Osteoblast (primary cell): ENCODE measurements around the gene ETFBKMT. TPM values are rescaled to one million over a fixed set of nuclear protein-coding genes. Genes with fewer than 3 reads are reported as not detected.

Source experiments
- DNase-seq: peaks from one replicate; pipeline ENCODE4 v3.0.0; 2011; ENCODE audit warnings: low spot score, mixed read lengths; ENCODE audit not compliant: insufficient read length; ENCODE audit errors: missing footprints
- H2AFZ ChIP-seq: 2 replicates; pipeline ENCODE4 v1.6.0; 2011; ENCODE audit warnings: mild to moderate bottlenecking, low read length
- H3K27ac ChIP-seq: 2 replicates; pipeline ENCODE4 v1.5.1; 2011; ENCODE audit warnings: mild to moderate bottlenecking, low read depth, low read length, moderate library complexity
- H3K27me3 ChIP-seq: 2 replicates; pipeline ENCODE4 v1.6.0; 2012; ENCODE audit warnings: mild to moderate bottlenecking, control low read depth, inconsistent platforms, low read length, moderate library complexity; ENCODE audit not compliant: insufficient read depth
- H3K36me3 ChIP-seq: 2 replicates; pipeline ENCODE4 v1.5.1; 2011; ENCODE audit warnings: mild to moderate bottlenecking, low read length, control low read depth, moderate library complexity; ENCODE audit not compliant: insufficient read depth
- H3K4me1 ChIP-seq: 2 replicates; pipeline ENCODE4 v1.5.1; 2011; ENCODE audit warnings: mild to moderate bottlenecking, low read length, control low read depth, moderate library complexity; ENCODE audit not compliant: insufficient read depth
- H3K4me2 ChIP-seq: 2 replicates; pipeline ENCODE4 v1.6.0; 2011; ENCODE audit warnings: mild to moderate bottlenecking, low read length; ENCODE audit not compliant: insufficient read depth
- H3K4me3 ChIP-seq: fragments of 200-600 bp; sonication (generic); 3 replicates; pipeline ENCODE4 v1.5.1; 2012; ENCODE audit warnings: mild to moderate bottlenecking, low read length, inconsistent platforms; ENCODE audit not compliant: insufficient read depth
- H3K79me2 ChIP-seq: 2 replicates; pipeline ENCODE4 v1.6.0; 2012; ENCODE audit warnings: mild to moderate bottlenecking, low read length, control low read depth, inconsistent platforms; ENCODE audit not compliant: insufficient read depth
- H3K9me3 ChIP-seq: 2 replicates; pipeline ENCODE4 v1.5.1; 2011; ENCODE audit warnings: low read depth, low read length, control low read depth
- H4K20me1 ChIP-seq: 2 replicates; pipeline ENCODE4 v1.6.0; 2012; ENCODE audit warnings: mild to moderate bottlenecking, low read length, control low read depth; ENCODE audit not compliant: insufficient read depth
- CTCF ChIP-seq: IDR thresholded peaks from 2 replicates; pipeline ENCODE4 v1.5.1; 2011; ENCODE audit warnings: mild to moderate bottlenecking, low read depth, low read length, moderate library complexity; ENCODE audit errors: extremely low read depth
- total RNA-seq: library from RNA; depleted of rRNA; stranded (reverse); fragments of >200 nt; gene quantifications from 2 replicates; pipeline ENCODE4 v1.2.3, GENCODE V29; 2012

ETFBKMT gene
- total RNA-seq: 3.8 and 4.7 TPM in 2 replicates

GRCh38 chr12:31659087-31659942, at the start of gene ETFBKMT:
Gene ETFBKMT, plus strand, starts transcription at chr12:31659688. Its CDS starts 2,266 bp downstream, at chr12:31661954.
- Histone ChIP-seq H3K79me2 (no peaks in the 10 kb centered on the region), H3K27me3 (no peaks in the 10 kb centered on the region), H3K4me1 (peaks cover 8% of the 10 kb centered on the region), H4K20me1 (no peaks in the 10 kb centered on the region), H3K4me3 (peak within 1 kb of the TSS; percentile 86), H3K4me2 (peak within 1 kb of the TSS; percentile 87), H2AFZ (peak within 1 kb of the TSS; percentile 96), H3K9me3 (no peaks in the 10 kb centered on the region), H3K36me3 (no peaks in the 10 kb centered on the region), H3K27ac (peak within 1 kb of the TSS; percentile 88)
- peak; percentile 25 for TF ChIP-seq CTCF
- peak; percentile 96 for DNase-seq

- no peak for DNase-seq
- no peak overlapping the region for H3K4me3 ChIP-seq
- H3K9me3 ChIP-seq: peaks cover 2% of the 10 kb centered on the region
- no peak for TF ChIP-seq CTCF
- H2AFZ ChIP-seq: no peak overlapping the region
- no peak overlapping the region for H3K27ac ChIP-seq
- H3K4me2 ChIP-seq: no peak overlapping the region
- no peaks in the 10 kb centered on the region for H4K20me1 ChIP-seq
- no peaks in the 10 kb centered on the region for H3K36me3 ChIP-seq
- no peaks in the 10 kb centered on the region for H3K4me1 ChIP-seq
- no peaks in the 10 kb centered on the region for H3K27me3 ChIP-seq
- no peaks in the 10 kb centered on the region for H3K79me2 ChIP-seq
These were observed 46.7 kb upstream of the ETFBKMT start for GRCh38 chr12:31612819-31613218.

- no peak for TF ChIP-seq CTCF
- H2AFZ ChIP-seq: no peak overlapping the region
- H3K9me3 ChIP-seq: no peaks in the 10 kb centered on the region
- peak overlapping the region; percentile 34 for H3K4me2 ChIP-seq
- H3K4me3 ChIP-seq: no peak overlapping the region
- H3K36me3 ChIP-seq: no peaks in the 10 kb centered on the region
- peak; percentile 45 for DNase-seq
- no peaks in the 10 kb centered on the region for H3K79me2 ChIP-seq
- H3K4me1 ChIP-seq: peaks cover 5% of the 10 kb centered on the region
- H3K27ac ChIP-seq: no peak overlapping the region
- no peaks in the 10 kb centered on the region for H4K20me1 ChIP-seq
- no peaks in the 10 kb centered on the region for H3K27me3 ChIP-seq
These were observed 41.1 kb upstream of the ETFBKMT start for GRCh38 chr12:31618228-31619025.

DNA sequence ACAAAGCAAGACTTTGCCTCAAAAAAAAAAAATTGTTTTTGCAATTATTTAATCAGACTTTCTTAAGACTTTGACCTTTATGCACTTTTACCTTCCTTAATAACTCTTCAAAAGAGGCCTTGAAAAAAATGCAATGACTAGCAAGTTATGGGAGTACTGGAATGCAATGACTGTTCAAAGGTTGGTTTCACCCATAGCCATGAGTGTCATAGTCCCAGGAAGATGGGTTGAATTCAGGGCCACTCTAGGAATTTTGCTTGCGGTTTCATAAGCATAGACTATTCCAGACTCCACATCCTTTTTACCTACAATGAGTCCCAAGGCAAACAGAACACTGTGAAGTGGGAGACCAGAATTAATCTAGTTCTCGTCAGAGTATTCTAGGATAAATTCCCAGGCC, 39.2 kb upstream of the ETFBKMT start:
- Histone ChIP-seq H3K79me2 (no peaks in the 10 kb centered on the region), H3K36me3 (no peaks in the 10 kb centered on the region), H4K20me1 (no peaks in the 10 kb centered on the region), H3K4me3 (no peak overlapping the region), H3K27ac (no peak overlapping the region), H2AFZ (no peak overlapping the region), H3K4me2 (no peak overlapping the region), H3K4me1 (peaks cover 5% of the 10 kb centered on the region), H3K9me3 (no peaks in the 10 kb centered on the region), H3K27me3 (no peaks in the 10 kb centered on the region)
- TF ChIP-seq CTCF: no peak
- peak; percentile 72 for DNase-seq
